ES-I3 (cell line): ENCODE results near the gene ENOSF1.
"Not testable (repeated sequence)": the region's sequence is repeated elsewhere in the genome, so short reads cannot be mapped to it uniquely, and the experiment has no call there.

Experiments used
- H3K36me3 ChIP-seq: 2 replicates; pipeline ENCODE4 v1.6.1; 2013; ENCODE audit warnings: mild to moderate bottlenecking, low read length, control low read depth, moderate library complexity; ENCODE audit not compliant: insufficient read depth
- H3K4me1 ChIP-seq: 2 replicates; pipeline ENCODE4 v1.6.1; 2013; ENCODE audit warnings: mild to moderate bottlenecking, control low read depth, low read length; ENCODE audit not compliant: insufficient read depth
- H3K9ac ChIP-seq: 2 replicates; pipeline ENCODE4 v1.6.1; 2013; ENCODE audit warnings: low read depth, mild to moderate bottlenecking, low read length, moderate library complexity
- H3K9me3 ChIP-seq: 2 replicates; pipeline ENCODE4 v1.6.1; 2013; ENCODE audit warnings: mild to moderate bottlenecking, low read length, moderate library complexity; ENCODE audit not compliant: control insufficient read depth, insufficient read depth

The ENOSF1 gene, protein sequence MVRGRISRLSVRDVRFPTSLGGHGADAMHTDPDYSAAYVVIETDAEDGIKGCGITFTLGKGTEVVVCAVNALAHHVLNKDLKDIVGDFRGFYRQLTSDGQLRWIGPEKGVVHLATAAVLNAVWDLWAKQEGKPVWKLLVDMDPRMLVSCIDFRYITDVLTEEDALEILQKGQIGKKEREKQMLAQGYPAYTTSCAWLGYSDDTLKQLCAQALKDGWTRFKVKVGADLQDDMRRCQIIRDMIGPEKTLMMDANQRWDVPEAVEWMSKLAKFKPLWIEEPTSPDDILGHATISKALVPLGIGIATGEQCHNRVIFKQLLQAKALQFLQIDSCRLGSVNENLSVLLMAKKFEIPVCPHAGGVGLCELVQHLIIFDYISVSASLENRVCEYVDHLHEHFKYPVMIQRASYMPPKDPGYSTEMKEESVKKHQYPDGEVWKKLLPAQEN

DNA sequence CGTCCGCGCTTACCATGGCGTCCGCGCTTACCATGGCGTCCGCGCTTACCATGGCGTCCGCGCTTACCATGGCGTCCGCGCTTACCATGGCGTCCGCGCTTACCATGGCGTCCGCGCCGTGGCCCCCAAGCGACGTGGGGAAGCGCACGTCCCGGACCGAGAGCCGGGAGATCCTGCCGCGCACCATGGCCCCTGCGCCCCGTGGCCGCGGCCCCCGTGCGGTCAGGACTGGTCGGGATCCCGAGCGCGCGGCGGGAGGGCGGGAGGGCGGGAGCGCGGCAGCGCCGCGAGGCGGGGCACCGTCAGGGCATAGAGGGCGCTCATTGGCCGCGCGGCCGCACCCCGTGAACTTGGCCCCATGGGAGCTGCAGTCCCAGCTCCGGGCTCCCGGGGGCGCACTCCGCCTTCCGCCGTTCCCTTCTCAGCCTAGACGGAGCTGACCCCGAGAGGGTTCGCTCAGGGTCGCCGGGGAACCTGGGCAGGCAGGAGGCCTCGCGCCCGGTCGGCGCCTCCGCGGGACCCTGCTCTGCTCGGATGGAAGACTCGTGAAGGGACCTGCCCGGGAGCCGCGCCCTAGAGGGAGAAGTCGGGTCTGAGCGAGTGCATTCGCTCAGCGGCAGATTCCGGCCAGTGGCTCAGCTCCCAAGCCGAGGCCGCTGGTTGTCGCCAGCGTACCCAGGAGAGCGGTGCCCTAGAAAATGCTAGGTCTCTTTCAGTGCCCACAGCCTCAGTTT lies at the start of gene ENOSF1:
TSS of gene ENOSF1 (minus strand) at position 230 of the 734 bp plus-strand sequence. CDS start at position 187, 43 bp downstream.
- no peaks in the 10 kb centered on the region for H3K4me1 ChIP-seq
- peak within 1 kb of the TSS; percentile 95 for H3K9ac ChIP-seq

DNA sequence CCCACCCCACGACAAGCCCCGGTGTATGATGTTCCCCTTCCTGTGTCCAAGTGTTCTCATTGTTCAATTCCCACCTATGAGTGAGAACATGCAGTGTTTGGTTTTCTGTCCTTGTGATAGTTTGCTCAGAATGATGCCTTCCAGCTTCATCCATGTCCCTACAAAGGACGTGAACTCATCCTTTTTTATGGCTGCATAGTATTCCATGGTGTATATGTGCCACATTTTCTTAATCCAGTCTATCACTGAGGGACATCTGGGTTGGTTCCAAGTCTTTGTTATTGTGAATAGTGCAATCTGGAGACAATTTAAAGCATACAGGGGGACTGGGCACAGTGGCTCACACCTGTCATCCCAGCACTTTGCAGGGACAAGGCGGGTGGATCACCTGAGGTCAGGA lies 47.4 kb upstream of the ENOSF1 start:
- not testable (repeated sequence) for H3K9me3 ChIP-seq, H3K4me1 ChIP-seq, H3K9ac ChIP-seq, H3K36me3 ChIP-seq

More for the DNA sequence above, at the start of gene ENOSF1:
- Histone ChIP-seq H3K36me3 (no peaks in the 10 kb centered on the region; the same call in 1 of the 2 replicates), H3K9me3 (peaks cover 2% of the 10 kb centered on the region; the same call in 1 of the 2 replicates)

DNA sequence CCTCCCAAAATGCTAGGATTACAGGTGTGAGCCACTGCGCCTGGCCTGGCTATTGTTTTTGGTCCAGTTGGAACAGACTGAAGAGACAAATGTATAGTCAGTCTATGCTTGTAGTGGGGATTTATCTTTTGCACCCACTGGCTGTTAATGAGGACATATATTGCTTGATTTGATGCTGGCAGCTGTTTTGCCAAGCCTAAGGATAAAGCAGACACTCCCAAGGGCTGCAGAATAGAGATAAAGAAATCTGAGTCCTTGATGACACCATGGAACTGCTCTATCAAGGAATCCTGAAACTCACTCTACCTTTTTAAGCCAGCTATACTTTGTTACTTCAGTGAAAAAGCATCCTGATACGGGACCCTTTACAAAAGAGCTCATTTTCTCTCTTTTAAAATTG lies 43.1 kb upstream of the ENOSF1 start:
- Histone ChIP-seq H3K9me3 (no peaks in the 10 kb centered on the region), H3K4me1 (no peaks in the 10 kb centered on the region), H3K36me3 (no peaks in the 10 kb centered on the region; the same call in 1 of the 2 replicates), H3K9ac (no peak overlapping the region)

DNA sequence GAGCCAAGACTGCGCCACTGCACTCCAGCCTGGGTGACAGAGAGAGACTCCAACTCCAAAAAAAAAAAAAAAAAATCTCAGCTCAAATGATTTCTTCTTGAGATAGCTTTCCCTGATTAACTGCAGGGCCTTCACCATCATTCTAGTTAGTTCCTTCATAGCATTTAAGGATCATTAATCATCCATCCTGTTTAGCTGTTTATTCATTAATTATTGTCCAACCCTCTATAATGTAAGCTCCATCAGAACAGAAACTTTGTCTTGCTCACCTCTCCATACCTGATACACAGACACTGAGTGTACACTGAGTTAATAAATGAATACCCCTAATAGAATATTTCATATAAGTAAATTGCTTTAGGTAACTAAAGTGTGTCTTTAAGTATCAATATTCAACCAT lies 42.2 kb upstream of the ENOSF1 start:
- no peaks in the 10 kb centered on the region for H3K4me1 ChIP-seq
- H3K9me3 ChIP-seq = no peaks in the 10 kb centered on the region
- H3K36me3 ChIP-seq = no peaks in the 10 kb centered on the region; the same call in 1 of the 2 replicates
- no peak overlapping the region for H3K9ac ChIP-seq

DNA sequence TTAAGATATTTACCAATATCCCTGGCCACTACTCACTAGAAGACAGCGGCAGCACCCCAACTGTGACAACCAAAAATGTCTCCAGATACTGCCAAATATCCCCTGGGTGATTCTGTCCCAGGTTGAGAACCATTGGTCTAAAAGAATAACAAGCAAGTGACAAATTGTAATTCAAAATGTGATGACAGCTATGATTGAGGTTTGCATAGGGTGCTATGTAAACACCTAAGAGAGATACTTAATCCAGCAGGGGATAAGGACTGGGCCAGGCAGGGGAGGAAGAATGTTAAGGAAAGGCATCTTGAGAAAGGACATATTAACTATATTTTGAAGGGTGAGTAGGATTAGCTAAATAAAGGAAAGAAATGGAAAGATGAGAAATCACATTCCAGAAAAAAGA lies 38.0 kb upstream of the ENOSF1 start:
- Histone ChIP-seq H3K36me3 (no peaks in the 10 kb centered on the region; the same call in 1 of the 2 replicates), H3K9ac (no peak overlapping the region), H3K9me3 (no peaks in the 10 kb centered on the region), H3K4me1 (no peaks in the 10 kb centered on the region)

DNA sequence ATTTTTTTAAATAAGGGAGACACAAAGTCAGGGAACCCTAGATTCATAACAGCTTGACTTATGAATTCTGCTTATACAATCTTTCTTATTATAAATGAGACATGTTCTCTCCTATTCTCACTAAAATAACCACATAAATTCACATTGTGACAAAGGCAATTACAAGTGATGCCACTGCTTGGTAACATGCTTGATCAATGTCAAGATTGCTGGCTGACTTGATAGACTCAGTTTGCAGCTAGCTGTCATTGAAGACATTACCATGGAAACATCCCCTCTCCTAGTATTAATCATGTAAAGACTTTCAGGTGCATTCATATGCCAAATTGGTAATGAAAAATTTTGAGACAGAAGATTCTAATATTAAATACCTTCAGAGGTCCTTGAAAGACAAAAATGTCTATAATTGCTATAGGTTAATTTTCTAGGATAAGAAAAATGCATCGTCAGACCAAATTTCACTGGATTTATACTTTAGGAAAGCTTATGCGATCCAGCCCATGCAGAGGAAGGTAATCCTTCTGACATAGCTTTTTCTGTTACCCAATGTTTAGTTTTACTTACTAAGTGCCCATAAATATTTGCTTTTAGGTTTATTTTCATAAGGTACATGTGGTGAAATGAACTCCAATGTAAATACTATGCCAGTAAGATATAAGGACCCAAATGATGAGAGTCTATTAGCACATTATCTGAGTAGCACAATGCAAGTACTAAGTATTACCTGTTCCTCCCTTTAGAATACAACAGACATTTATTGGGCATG lies 32.6 kb upstream of the ENOSF1 start:
- H3K4me1 ChIP-seq = no peaks in the 10 kb centered on the region
- peaks cover 13% of the 10 kb centered on the region for H3K36me3 ChIP-seq
- no peaks in the 10 kb centered on the region for H3K9me3 ChIP-seq
- H3K9ac ChIP-seq = no peak overlapping the region

DNA sequence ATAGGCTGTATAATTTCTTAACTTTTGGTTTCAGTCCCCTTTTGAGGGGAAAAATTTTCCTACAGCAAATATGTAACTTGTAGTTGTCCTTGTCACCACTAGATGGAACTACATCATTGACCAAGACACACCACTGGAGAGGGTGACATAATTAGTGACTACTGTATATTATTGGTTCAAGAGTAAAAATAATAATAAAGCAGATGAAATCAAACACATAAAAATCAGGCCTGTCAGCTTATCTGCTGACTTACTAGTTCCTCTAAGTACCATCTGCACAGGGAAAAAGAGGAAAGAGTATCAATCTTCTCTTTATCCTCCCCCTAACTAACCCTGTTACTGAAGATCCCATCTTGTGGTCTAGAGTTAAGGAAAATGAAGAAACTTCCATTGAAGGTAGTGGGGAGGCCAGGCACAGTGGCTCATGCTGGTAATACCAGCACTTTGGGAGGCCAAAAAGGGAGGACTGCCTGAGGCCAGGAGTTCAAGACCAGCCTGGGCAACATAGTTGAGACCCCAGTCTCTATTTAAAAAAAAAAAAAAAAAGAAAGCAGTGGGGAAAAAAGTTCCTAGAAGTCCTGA lies 29.6 kb upstream of the ENOSF1 start:
- Histone ChIP-seq H3K4me1 (no peaks in the 10 kb centered on the region), H3K9ac (no peak overlapping the region), H3K9me3 (no peaks in the 10 kb centered on the region), H3K36me3 (peaks cover 19% of the 10 kb centered on the region)

DNA sequence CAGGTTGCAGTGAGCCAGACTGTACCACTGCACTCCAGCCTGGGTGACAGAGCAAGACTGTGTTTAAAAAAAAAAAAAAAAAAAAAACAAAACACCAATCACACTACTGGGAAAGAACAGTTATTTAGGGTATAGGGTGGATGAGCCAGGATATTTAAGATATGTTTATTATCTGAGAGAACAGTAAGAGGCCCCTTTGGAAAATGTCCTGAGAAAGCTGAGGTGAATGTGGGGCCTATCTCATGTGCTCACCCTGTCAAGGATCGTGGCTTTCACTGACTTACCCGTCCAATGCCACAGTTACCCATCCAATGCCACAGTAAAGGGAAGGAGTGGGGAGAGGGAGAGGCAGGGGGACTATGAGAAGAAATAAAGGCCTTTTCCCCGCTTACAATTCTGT lies 19.9 kb upstream of the ENOSF1 start:
- Histone ChIP-seq H3K9ac (no peak overlapping the region), H3K36me3 (peaks cover 15% of the 10 kb centered on the region; the same call in 1 of the 2 replicates), H3K4me1 (no peaks in the 10 kb centered on the region), H3K9me3 (no peaks in the 10 kb centered on the region)

DNA sequence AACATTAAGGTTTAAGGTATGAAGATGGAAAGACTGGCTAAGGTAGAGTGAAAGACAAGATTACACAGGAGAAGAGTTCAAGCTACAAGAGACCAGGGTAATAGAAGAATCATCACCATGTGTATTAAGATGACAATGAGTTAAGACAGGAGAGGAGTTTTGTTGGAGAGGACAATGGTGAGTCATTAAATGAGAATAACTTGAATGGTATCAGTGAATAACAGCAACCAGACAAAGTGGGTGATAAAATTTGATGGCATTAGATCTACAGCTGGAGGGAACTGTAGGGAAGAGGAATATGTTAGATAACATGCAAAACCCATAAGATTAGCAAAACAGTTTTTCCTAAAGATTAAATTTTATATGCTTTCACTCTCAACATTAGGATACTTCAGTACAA lies 18.8 kb upstream of the ENOSF1 start:
- H3K36me3 ChIP-seq = peaks cover 16% of the 10 kb centered on the region
- no peaks in the 10 kb centered on the region for H3K9me3 ChIP-seq
- H3K9ac ChIP-seq = no peak overlapping the region
- H3K4me1 ChIP-seq = no peaks in the 10 kb centered on the region

DNA sequence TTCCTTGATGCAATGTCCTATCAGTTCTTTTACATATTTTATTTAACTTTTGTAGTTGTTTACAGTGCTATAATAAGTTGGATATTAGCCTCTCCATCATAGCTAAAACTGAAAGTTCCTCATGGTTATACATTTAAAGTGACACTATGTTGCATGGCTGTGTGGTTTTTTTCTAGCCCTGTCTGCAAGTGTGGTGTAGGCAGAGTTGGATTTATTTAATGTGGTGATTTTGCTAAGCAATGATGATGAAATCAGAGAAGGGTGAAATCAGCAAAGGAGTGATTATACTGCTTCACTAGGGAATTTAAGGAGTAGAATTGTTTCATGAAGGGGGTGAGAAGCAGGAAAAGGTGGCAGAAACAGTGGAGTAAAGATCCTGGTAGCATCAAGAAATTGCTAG lies 18.3 kb upstream of the ENOSF1 start:
- Histone ChIP-seq H3K4me1 (no peaks in the 10 kb centered on the region), H3K9me3 (no peaks in the 10 kb centered on the region), H3K36me3 (peaks cover 11% of the 10 kb centered on the region), H3K9ac (no peak overlapping the region)

DNA sequence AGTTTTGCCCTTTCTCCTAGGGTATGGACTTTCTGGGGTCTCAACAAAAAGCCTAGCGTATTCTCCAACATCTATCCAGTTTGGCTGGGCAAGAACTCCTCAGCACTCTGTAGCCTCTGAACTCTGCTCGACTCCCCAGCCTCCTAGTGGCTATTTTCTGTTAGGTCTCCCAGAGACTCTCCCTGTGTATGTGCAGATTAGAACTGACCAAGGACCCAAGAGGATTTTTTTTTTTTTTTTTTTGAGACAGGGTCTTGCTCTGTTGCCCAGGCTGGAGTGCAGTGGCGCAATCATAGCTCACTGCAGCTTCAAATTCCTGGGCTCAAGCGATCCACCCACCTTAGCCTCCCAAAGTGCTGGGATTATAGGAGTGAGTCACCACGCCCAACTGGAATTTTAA lies 17.7 kb upstream of the ENOSF1 start:
- not testable (repeated sequence) for H3K36me3 ChIP-seq, H3K4me1 ChIP-seq, H3K9ac ChIP-seq, H3K9me3 ChIP-seq

DNA sequence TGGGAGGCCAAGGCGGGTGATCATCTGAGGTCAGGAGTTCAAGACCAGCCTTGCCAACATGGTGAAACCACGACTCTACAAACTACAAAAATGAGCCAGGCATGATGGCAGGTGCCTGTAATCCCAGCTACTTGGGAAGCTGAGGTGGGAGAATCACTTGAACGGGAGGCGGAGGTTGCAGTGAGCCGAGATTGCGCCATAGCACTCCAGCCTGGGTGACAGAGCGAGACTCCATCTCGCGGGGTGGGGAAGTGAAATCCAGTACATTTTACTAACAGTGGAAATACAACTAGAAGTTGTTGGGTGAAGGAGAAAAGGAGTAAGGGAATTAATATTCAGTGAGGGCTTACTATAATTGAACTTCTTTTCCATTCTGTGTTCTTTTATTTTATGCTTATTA lies 13.2 kb upstream of the ENOSF1 start:
- Histone ChIP-seq H3K9ac (no peak overlapping the region), H3K36me3 (peaks cover 5% of the 10 kb centered on the region), H3K4me1 (no peaks in the 10 kb centered on the region), H3K9me3 (no peaks in the 10 kb centered on the region)

DNA sequence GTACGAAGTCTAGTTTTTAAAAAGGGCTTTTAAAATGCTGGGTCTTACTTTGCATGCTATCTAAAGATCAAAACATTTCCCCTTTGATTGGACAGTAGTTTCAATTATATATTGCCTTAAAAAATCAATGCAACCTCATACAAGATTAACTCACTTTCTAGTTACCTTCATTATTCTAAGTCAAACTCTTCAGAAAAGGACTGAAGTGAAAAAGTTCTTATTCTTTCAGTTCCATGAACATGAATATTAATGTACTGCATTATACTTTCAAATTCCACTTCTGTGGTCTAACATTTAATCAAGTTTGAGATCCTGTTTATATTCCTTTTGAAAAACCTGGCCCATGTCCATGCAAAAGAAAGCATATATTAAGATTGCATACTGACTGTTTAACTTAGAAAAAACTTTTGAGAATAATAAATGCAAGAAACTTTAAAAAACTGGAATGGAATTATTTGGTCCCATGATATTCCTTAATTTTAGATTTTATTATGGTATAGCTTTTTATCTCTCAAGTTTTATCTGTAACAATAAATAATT lies 11.2 kb upstream of the ENOSF1 start:
- Histone ChIP-seq H3K9ac (no peak overlapping the region), H3K9me3 (no peaks in the 10 kb centered on the region), H3K4me1 (no peaks in the 10 kb centered on the region), H3K36me3 (peaks cover 5% of the 10 kb centered on the region)

DNA sequence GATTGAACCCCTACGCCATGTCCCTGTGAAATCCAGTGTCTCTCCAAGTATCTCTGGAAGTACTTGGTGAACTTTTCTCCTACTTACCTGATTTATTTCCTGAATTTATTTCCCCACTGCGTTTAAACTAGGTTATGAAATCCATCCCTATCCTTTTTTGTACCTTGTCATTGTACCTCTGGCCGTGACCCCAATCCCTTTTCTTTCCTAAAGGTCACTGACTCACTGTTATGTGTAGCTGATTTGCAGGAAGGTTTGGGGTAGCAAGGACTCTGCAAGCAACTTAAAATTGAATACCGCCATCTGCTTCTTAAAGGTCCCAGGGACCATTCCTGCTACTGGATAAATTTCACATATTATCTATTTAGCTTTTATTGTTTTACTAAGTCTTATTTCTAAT lies 4.6 kb upstream of the ENOSF1 start:
- H3K4me1 ChIP-seq = no peaks in the 10 kb centered on the region
- no peaks in the 10 kb centered on the region for H3K36me3 ChIP-seq
- no peak overlapping the region for H3K9ac ChIP-seq
- H3K9me3 ChIP-seq = peaks cover 2% of the 10 kb centered on the region; the same call in 1 of the 2 replicates
